SKM-1 treated with dmso at 0.1 percent for 144 hours (cell line): ENCODE results near the gene PLXNA1.

Experiments used
- DNase-seq: peaks from one replicate; lab custom pipeline; 2025; ENCODE audit not compliant: unreplicated experiment; lab: John Stamatoyannopoulos, UW

Gene PLXNA1

DNA sequence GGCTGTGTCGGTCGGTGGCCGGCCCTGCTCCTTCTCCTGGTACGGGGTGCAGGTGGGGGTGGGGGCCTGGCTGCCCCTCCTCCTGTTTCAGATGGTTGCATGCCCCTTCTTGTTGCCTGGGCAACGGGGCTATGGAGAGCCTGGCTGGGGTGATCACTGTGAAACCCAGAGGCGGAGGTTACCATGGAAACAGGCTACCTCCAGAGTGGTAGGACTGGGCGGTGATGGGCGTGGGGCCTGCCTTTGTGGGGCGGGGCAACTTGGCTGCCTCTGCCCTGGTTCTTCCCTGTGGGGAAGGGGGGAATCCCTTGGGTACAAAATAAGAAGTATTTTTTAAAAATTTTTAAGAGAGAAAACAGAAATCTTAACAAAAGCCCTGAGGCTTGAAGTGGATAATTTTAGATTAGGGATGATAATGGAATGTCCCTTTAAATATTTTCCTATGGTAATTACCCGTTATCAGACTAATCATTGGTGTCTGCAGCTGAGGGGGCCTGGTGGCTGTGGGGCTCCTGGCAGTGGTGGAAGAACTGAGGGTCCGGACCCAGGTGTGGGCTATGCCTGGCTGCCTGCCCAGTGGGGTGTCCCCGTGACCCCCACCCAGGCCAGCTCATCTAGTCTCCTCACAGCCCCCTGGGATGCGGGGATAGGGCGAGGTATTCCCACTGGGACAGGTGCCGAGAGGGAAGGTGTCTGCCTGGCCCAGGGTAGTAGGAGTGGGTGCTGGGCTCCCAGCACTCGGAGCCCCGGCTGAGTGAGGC lies 32.5 kb downstream of the PLXNA1 start:
- no peak for DNase-seq

GRCh38 chr3:127016043-127016343 lies 33.1 kb downstream of the PLXNA1 start:
- no peak for DNase-seq

- no peak for DNase-seq
These were observed 33.5 kb downstream of the PLXNA1 start for GRCh38 chr3:127016461-127016860.

DNA sequence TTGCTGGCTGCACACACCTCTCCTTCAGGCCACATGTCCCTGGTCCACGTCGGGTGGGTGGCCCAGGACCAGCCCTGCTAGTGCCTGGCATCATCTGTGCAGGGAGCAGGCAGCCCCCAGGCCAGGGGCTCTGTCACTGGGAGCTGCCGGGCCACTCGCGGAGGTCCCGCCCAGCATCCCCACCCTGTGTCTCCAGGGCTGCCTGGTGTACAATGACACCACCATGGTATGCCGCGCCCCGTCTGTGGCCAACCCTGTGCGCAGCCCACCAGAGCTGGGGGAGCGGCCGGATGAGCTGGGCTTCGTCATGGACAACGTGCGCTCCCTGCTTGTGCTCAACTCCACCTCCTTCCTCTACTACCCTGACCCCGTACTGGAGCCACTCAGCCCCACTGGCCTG lies 34.3 kb downstream of the PLXNA1 start:
- no peak for DNase-seq

- DNase-seq = no peak
These were observed 34.9 kb downstream of the PLXNA1 start for GRCh38 chr3:127017781-127018180.

- DNase-seq = no peak
These were observed 35.5 kb downstream of the PLXNA1 start for GRCh38 chr3:127018306-127018828.

- no peak for DNase-seq
These were observed 36.5 kb downstream of the PLXNA1 start for GRCh38 chr3:127019449-127019848.

DNA sequence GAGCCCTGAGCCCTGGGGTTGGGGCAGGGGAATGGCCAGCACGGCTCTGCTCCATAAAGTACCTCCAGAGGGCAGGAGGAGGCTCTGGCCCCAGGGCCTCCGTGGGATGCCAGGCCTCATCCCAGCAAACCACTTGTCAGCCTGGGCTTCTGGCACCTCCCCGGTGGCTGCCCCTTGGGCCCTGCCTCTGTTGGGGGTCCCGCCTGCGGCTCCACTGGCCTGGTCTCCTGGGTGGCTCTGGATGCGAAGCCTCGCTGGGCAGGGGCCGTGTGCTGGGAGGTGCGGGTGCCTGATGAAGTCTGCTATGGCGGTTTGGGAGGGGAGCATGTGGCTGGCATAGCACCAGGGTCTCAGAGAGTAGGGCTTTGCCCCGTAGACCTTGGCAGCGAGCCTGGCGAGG lies 37.6 kb downstream of the PLXNA1 start:
- no peak for DNase-seq

DNA sequence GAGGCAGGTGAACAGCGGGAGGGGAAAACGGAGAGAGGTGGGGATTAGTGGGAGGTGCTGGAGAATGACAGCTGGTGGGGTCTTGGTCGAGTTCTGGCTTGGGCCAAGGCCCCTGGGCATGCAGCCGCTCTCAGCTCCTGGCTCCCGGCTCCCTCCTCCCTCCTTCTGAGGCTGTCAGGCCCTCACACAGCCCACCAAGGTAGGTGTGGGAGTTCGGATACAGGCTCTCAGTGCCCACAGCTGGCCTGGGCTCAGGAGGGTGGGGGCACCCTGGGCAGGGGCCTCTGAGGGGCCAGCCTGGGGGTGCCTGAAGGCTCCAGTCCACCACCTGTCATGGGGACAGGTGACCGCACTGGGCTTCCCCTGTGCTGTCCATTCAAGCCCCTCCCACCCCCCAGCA lies 39.9 kb downstream of the PLXNA1 start:
- DNase-seq = no peak

DNA sequence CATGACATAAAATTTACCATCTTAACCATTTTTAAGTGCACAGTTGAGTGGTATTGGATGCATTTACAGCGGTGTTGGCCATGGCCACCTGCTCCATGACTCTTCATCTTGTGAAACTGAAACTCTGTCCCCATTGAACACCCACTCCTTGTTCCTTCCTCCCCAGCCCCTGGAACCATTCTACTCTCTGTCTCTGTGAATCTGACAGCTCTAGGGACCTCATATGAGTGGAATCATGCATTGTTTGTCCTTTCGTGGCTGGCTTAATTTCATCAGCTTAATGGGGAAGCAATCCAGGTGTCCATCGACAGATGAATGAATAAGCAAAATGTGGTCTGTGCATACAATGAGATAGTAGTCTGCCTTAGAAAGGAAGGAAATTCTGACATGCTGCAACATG lies 42.5 kb downstream of the PLXNA1 start:
- DNase-seq = no peak

DNA sequence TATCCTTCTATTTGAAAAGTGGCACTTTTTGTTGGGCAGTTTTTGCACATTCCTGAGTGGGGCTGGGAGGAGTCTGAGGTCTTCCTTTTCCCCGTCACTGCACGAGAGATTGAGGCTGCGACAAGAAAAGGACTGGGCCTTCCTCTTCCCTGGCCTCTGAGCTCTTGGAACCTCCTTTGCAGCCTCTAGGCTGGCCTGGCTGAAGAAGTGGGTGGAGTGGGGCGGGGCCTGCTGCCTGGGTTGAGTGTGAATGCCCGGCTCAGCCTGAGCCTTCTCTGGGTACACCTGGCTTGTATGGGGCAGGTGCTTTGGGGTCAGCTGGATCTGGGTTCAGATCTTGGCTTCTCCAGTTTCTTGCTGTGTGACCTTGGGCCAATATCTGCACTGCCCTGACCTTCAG lies 43.1 kb downstream of the PLXNA1 start:
- DNase-seq = no peak

- no peak for DNase-seq
These were observed 43.7 kb downstream of the PLXNA1 start for GRCh38 chr3:127026661-127027060.

- no peak for DNase-seq
These were observed 44.3 kb downstream of the PLXNA1 start for GRCh38 chr3:127027061-127027735.

DNA sequence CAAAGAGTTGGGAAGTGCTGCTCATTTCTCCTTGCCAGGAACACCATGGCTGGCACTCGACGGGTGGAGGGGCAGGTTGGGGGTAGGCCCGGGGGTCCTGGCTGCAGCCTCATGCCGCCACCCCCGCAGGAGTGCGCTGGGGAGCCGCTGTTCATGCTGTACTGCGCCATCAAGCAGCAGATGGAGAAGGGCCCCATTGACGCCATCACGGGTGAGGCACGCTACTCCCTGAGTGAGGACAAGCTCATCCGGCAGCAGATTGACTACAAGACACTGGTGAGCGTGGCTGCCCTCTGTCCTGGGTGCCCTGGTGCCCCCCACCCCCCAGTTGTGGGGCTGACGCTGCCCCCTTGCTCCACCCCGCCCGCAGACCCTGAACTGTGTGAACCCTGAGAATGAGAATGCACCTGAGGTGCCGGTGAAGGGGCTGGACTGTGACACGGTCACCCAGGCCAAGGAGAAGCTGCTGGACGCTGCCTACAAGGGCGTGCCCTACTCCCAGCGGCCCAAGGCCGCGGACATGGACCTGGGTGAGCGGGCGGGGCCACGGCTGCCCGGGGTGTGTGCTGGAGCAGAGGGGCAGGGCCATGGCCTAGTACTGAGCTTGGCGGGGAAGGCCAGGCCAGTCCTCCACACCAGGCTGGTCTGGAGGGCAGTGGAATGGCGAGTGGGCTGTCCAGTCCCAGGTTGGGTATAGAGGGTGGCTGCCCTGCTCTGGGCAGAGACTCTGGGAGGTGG lies 45.1 kb downstream of the PLXNA1 start:
- DNase-seq = no peak

GRCh38 chr3:127028781-127029657 lies 46.1 kb downstream of the PLXNA1 start:
- DNase-seq = no peak

DNA sequence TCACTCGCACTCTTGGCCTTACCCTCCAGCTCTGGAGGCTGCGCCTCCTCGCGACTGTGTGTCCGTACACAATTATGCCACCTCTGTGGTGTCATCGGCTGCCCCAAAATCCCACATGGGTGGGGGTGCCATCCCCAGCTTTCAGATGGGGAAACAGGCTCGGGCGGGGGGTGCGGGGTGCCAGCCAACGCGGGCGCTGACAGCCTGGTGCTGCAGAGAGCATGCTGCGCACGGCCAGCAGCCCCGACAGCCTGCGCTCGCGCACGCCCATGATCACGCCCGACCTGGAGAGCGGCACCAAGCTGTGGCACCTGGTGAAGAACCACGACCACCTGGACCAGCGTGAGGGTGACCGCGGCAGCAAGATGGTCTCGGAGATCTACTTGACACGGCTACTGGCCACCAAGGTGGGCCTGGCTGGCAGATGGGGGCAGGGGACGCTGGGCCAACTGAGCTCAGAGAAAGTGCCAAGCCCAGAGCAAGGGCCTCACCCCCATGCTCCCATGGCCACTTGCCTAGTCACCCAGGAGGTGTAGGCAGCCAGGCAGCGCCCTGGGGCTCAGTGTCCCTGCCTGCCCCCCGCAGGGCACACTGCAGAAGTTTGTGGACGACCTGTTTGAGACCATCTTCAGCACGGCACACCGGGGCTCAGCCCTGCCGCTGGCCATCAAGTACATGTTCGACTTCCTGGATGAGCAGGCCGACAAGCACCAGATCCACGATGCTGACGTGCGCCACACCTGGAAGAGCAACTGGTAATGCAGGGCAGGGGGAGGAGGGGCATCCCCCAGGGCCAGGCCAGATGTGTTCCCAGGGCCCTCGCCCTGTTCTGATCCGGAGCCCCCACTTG lies 47.0 kb downstream of the PLXNA1 start:
- DNase-seq = no peak

DNA sequence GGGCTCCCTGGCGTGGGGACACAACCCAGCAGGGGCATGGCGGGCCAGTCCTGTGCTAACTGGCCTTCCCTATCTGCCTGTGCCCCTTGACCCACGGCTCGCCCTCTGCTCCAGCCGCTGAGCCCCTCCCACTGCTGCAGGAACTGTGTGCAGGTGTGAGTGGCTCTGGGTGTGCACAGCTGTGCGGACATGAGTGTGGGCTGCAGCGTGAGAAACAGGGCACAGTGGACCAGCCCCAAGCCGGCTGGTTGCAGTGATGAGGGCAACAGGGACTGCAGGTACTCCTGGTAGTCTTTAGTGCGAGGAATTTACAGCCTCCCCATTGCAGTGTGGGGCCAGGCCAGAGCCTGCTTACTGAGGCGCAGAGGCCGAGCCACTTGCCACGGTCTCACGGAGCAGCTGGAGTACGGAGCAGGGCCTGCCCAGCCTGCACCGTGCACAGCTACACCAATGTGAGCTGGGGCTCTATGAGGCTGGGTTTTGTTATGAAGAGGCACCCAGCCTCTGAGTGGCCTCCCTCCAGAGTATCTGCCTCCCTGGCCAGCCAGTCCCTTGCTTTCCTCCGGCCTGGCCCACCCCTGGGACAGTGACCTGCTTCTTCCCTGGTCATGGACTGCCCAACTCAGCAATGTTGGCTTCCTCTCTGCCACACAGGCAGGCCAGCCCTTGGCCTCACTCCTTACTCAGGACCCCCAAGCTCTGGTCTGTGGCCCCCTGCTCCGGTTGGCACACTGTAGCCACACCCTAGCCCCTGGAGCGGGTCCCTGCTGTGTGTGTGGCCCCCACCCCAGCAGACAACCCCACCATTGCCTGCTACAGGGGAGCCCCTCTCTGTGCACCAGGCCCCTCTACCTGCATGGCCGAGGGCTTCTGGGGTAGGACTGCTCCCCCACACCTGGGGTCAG lies 47.8 kb downstream of the PLXNA1 start:
- DNase-seq = no peak

GRCh38 chr3:127031413-127031810 lies 48.5 kb downstream of the PLXNA1 start:
- no peak for DNase-seq

GRCh38 chr3:127031845-127032244 lies 48.9 kb downstream of the PLXNA1 start:
- DNase-seq = no peak
